DND-41 (cell line): ENCODE data around the gene PAX2.

Source experiments
- ATAC-seq: fragments of 200-7000 bp; cut with Tn5 transposase; 3 replicates; pipeline ENCODE4 v1.9.1; 2021; ENCODE audit warnings: low read depth; ENCODE audit not compliant: insufficient read depth
- DNase-seq: peaks from one replicate; pipeline ENCODE4 v3.0.0-alpha.2; 2020
- H2AFZ ChIP-seq: 2 replicates; pipeline ENCODE4 v1.6.0; 2012; ENCODE audit warnings: low read depth, low read length
- H3K27ac ChIP-seq: 2 replicates; pipeline ENCODE4 v1.5.1; 2012; ENCODE audit warnings: low read length, inconsistent platforms
- H3K27me3 ChIP-seq: fragments of 200-600 bp; sonication (generic); 2 replicates; pipeline ENCODE4 v1.6.0; 2012; ENCODE audit warnings: low read length, mild to moderate bottlenecking, inconsistent platforms; ENCODE audit not compliant: insufficient read depth, poor library complexity
- H3K36me3 ChIP-seq: 2 replicates; pipeline ENCODE4 v1.5.1; 2012; ENCODE audit warnings: low read length, inconsistent platforms; ENCODE audit not compliant: insufficient read depth
- H3K4me1 ChIP-seq: 2 replicates; pipeline ENCODE4 v1.5.1; 2012; ENCODE audit warnings: mild to moderate bottlenecking, low read length; ENCODE audit not compliant: insufficient read depth
- H3K4me2 ChIP-seq: 2 replicates; pipeline ENCODE4 v1.6.0; 2012; ENCODE audit warnings: mild to moderate bottlenecking, moderate library complexity, low read length, inconsistent platforms; ENCODE audit not compliant: insufficient read depth
- H3K4me3 ChIP-seq, 2 experiments: fragments of 200-600 bp in 1 of 2; shearing (Covaris generic) in 1 of 2; 2 replicates each; pipeline ENCODE4 v1.5.1; 2012 to 2016; ENCODE audit warnings: inconsistent platforms in 2 of 2, low read length in 2 of 2, mild to moderate bottlenecking in 2 of 2, low read depth in 1 of 2, moderate library complexity in 1 of 2
- H3K79me2 ChIP-seq: 2 replicates; pipeline ENCODE4 v1.6.0; 2012; ENCODE audit warnings: low read length, inconsistent platforms; ENCODE audit not compliant: insufficient read depth
- H3K9ac ChIP-seq: 2 replicates; pipeline ENCODE4 v1.6.0; 2012; ENCODE audit warnings: low read depth, mild to moderate bottlenecking, inconsistent platforms, low read length, moderate library complexity
- H3K9me3 ChIP-seq: 2 replicates; pipeline ENCODE4 v1.5.1; 2012; ENCODE audit warnings: low read length, moderate library complexity, mild to moderate bottlenecking, inconsistent platforms; ENCODE audit not compliant: insufficient read depth, severe bottlenecking
- H4K20me1 ChIP-seq: 2 replicates; pipeline ENCODE4 v1.6.0; 2012; ENCODE audit warnings: low read length; ENCODE audit not compliant: insufficient read depth
- EZH2 ChIP-seq: IDR thresholded peaks from 3 replicates; pipeline ENCODE4 v1.6.1; 2012; ENCODE audit warnings: borderline replicate concordance, low read depth, mild to moderate bottlenecking, moderate library complexity, low read length, inconsistent platforms; ENCODE audit not compliant: severe bottlenecking
- TF ChIP-seq, protein P1 (sequence below): IDR thresholded peaks from 2 replicates; pipeline ENCODE4 v1.5.1; 2012; ENCODE audit warnings: borderline replicate concordance, low read length, moderate library complexity, mild to moderate bottlenecking; ENCODE audit not compliant: poor library complexity, severe bottlenecking; ENCODE audit errors: extremely low read depth

The PAX2 gene

DNA sequence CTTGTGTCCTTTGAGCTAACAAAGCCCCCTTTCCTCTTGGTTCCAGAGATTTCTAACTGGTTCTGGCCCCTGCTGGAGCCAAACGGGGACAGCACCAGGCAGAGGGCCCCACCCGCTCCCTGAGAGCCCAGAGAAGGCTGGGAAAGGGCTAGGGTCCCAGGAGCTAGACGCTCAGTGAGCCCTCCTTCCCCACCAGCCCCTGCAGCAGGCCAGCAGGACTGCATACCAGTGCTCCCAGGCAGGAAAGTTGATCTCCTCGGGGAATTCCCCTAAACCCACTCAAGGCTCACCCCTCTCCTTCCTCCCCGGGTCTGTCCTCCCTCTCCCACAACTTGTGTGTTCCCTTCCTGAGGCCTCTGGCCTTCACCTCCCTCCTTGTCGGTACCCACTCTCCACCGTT lies 47.7 kb downstream of the PAX2 start:
- H3K9me3 ChIP-seq = no peaks in the 10 kb centered on the region
- H3K4me2 ChIP-seq = no peak overlapping the region
- peaks cover 5% of the 10 kb centered on the region; the same call in 1 of the 2 replicates for H4K20me1 ChIP-seq
- no peaks in the 10 kb centered on the region for H3K79me2 ChIP-seq
- H3K27me3 ChIP-seq = peaks cover 34% of the 10 kb centered on the region
- no peaks in the 10 kb centered on the region for H3K4me1 ChIP-seq
- ATAC-seq (no peak), DNase-seq (no peak)
- TF ChIP-seq, protein P1, sequence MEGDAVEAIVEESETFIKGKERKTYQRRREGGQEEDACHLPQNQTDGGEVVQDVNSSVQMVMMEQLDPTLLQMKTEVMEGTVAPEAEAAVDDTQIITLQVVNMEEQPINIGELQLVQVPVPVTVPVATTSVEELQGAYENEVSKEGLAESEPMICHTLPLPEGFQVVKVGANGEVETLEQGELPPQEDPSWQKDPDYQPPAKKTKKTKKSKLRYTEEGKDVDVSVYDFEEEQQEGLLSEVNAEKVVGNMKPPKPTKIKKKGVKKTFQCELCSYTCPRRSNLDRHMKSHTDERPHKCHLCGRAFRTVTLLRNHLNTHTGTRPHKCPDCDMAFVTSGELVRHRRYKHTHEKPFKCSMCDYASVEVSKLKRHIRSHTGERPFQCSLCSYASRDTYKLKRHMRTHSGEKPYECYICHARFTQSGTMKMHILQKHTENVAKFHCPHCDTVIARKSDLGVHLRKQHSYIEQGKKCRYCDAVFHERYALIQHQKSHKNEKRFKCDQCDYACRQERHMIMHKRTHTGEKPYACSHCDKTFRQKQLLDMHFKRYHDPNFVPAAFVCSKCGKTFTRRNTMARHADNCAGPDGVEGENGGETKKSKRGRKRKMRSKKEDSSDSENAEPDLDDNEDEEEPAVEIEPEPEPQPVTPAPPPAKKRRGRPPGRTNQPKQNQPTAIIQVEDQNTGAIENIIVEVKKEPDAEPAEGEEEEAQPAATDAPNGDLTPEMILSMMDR = no peak
- TF ChIP-seq EZH2 = no peak
- H3K36me3 ChIP-seq = no peaks in the 10 kb centered on the region
- H3K4me3 ChIP-seq = no peak overlapping the region
- no peak overlapping the region for H3K9ac ChIP-seq
- no peak overlapping the region for H2AFZ ChIP-seq
- no peak overlapping the region for H3K27ac ChIP-seq

DNA sequence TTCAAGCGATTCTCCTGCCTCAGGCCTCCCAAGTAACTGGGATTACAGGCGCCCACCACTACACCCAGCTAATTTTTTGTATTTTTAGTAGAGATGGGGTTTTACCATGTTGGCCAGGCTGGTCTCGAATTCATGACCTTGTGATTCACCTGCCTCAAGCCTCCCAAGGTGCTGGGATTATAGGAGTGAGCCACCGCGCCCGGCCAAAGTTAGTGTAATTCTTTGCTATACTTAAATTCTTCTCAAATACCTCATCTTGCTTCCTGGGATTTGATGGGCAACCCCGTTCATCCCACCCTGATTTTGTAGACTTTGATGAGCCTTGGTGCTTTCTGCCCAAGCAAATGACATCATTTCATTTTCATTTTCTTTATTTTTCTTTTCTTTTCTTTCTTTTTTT lies 54.5 kb downstream of the PAX2 start:
- Histone ChIP-seq H3K4me3 (no peak overlapping the region), H4K20me1 (no peaks in the 10 kb centered on the region; the same call in 1 of the 2 replicates), H3K9me3 (no peaks in the 10 kb centered on the region), H2AFZ (no peak overlapping the region), H3K36me3 (no peaks in the 10 kb centered on the region), H3K4me2 (no peak overlapping the region), H3K27me3 (peaks cover 24% of the 10 kb centered on the region), H3K79me2 (no peaks in the 10 kb centered on the region), H3K9ac (no peak overlapping the region), H3K4me1 (no peaks in the 10 kb centered on the region), H3K27ac (no peak overlapping the region)
- ATAC-seq (no peak), DNase-seq (no peak)
- TF ChIP-seq EZH2 = no peak
- TF ChIP-seq, protein P1 = no peak

DNA sequence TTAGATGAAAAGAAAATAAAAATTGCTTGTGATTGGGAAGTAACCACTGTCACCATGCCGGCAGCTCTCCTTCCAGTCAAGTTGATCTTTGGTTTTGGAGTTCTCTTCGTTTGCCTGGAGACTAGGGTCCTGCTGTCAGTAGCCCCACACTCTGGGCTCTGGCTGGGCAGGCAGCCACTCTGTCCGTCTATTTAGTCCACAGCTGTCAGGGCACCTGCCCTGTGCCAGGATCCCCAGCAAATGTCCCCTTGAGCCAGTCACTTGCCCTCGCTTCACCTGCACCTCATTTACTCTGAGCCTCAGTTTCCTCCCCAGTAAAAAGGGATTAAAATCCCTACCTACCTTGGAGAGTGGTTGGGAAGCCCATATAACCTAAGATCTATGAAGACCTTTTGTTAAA lies 55.5 kb downstream of the PAX2 start:
- Histone ChIP-seq H3K4me3 (no peak overlapping the region), H3K27ac (no peak overlapping the region), H3K27me3 (peaks cover 24% of the 10 kb centered on the region), H3K4me1 (no peaks in the 10 kb centered on the region), H3K36me3 (no peaks in the 10 kb centered on the region), H2AFZ (no peak overlapping the region), H3K9ac (no peak overlapping the region), H4K20me1 (no peaks in the 10 kb centered on the region; the same call in 1 of the 2 replicates), H3K4me2 (no peak overlapping the region), H3K9me3 (no peaks in the 10 kb centered on the region), H3K79me2 (no peaks in the 10 kb centered on the region)
- TF ChIP-seq, protein P1 = no peak
- TF ChIP-seq EZH2 = no peak
- DNase-seq (no peak), ATAC-seq (no peak)

DNA sequence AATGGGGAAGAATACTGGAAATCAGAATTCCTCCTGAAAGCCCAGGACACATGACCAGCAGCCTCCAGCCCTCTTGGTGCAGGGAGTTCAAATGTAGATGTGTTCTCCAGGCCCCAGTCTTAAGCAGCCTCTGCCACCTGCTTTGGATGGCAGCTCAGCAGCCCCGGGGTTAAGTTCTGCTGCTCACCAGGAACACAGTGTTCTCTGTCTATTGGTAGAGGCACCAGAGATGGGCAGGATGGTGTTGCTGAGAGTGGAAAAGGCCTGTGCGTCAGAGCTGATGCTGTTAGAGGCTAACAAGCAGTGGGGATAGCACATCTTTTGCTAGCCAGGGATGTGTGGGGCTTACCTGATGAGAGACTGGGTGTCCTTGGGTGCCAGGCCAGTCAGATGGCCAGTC lies 56.8 kb downstream of the PAX2 start:
- peaks cover 18% of the 10 kb centered on the region for H3K27me3 ChIP-seq
- no peak for ATAC-seq
- H3K4me2 ChIP-seq = no peak overlapping the region
- H3K27ac ChIP-seq = no peak overlapping the region
- H3K9ac ChIP-seq = no peak overlapping the region
- H3K36me3 ChIP-seq = no peaks in the 10 kb centered on the region
- H3K4me3 ChIP-seq = no peak overlapping the region
- no peaks in the 10 kb centered on the region for H3K79me2 ChIP-seq
- H3K4me1 ChIP-seq = no peaks in the 10 kb centered on the region
- no peak for DNase-seq
- TF ChIP-seq, protein P1 = no peak
- no peak for TF ChIP-seq EZH2
- no peaks in the 10 kb centered on the region for H3K9me3 ChIP-seq
- H2AFZ ChIP-seq = no peak overlapping the region
- H4K20me1 ChIP-seq = no peaks in the 10 kb centered on the region; the same call in 1 of the 2 replicates
